ENCODE data around the gene SND1. TPM values are rescaled to one million over a fixed set of nuclear protein-coding genes. Genes with fewer than 3 reads are reported as not detected.

The SND1 gene
- total and polyA plus RNA-seq, 10 of the 15 experiments (the other 5 are each of a cell fraction or from before 2014, with no cell fraction given) = 52.4 to 270 (median 146) TPM

- no peak overlapping the region for H2AFZ ChIP-seq (ENCODE audit: control insufficient read depth, low read depth, low read length)
- TF ChIP-seq NBN (IDR thresholded peaks at IDR 0.05) = no peak
- TF ChIP-seq RBBP5 (conservative IDR thresholded peaks at IDR 0.05) = no peak
- TF ChIP-seq ATF3 (IDR thresholded peaks at IDR 0.05; ENCODE audit: borderline replicate concordance, extremely low read depth, low read depth, low read length) = no peak
- no peak for TF ChIP-seq CHD1 (IDR thresholded peaks at IDR 0.05; ENCODE audit: low read depth, low read length)
- no peak for TF ChIP-seq POLR2AphosphoS5 (IDR thresholded peaks at IDR 0.05; ENCODE audit: low read length)
- TF ChIP-seq CEBPB (IDR thresholded peaks at IDR 0.05; ENCODE audit: borderline replicate concordance in 1 of 2, low read depth in 2 of 2, low read length in 2 of 2) = no peak
- no peak for TF ChIP-seq CREB1 (IDR thresholded peaks at IDR 0.05; ENCODE audit: low read depth)
- TF ChIP-seq ZBED1 (IDR thresholded peaks at IDR 0.05; ENCODE audit: borderline replicate concordance) = no peak
- no peak for TF ChIP-seq NKRF (conservative IDR thresholded peaks at IDR 0.05)
- no peak for TF ChIP-seq PML (IDR thresholded peaks at IDR 0.05; ENCODE audit: low read length)
- TF ChIP-seq ZNF592 (IDR thresholded peaks at IDR 0.05) = no peak
- TF ChIP-seq ZBTB11 (CRISPR knock-in tag; IDR thresholded peaks at IDR 0.05) = no peak
- no peak for TF ChIP-seq HSF1 (IDR thresholded peaks at IDR 0.05; ENCODE audit: low read depth, low read length)
- TF ChIP-seq HDGF (IDR thresholded peaks at IDR 0.05) = no peak
- SMC1A ChIA-PET (ENCODE audit: uncharacterized antibody, unreplicated experiment) = interaction anchor here (1.5 kb wide), 1 partner anchor 15 kb away, joined by 3 read pairs; no protein-coding TSS in a partner anchor
- CTCF ChIA-PET = interaction anchor here (0.5 kb wide), 1 partner anchor 133 kb away, joined by 3 read pairs; no protein-coding TSS in a partner anchor
- H3K4me1 ChIP-seq (ENCODE audit: control insufficient read depth, insufficient read depth, low read length) = no peaks in the 10 kb centered on the region
- H3K79me2 ChIP-seq (ENCODE audit: control insufficient read depth, insufficient read depth, low read length) = peaks cover 2% of the 10 kb centered on the region
- H3K27me3 ChIP-seq (replicated peaks in 1 of 2; ENCODE audit: control insufficient read depth in 2 of 2, insufficient read depth in 2 of 2, low read length in 1 of 2) = no peaks in the 10 kb centered on the region
- no peak overlapping the region for H3K9ac ChIP-seq (ENCODE audit: control insufficient read depth, insufficient read depth, low read length)
- 98% methylated on average over 3 of the region's 3 CpGs for WGBS (ENCODE audit: insufficient coverage, insufficient replicate concordance, low lambda C conversion rate, missing lambda C conversion rate)
- FAIRE-seq = no peak
- H3K4me3 ChIP-seq = no peak overlapping the region
- H3K36me3 ChIP-seq (ENCODE audit: control insufficient read depth in 2 of 2, insufficient read depth in 2 of 2, low read length in 1 of 2) = peaks cover 2 to 14% of the 10 kb centered on the region in 2 experiments; a peak in 2 of 4 replicates
- no peaks in the 10 kb centered on the region for H4K20me1 ChIP-seq (ENCODE audit: control insufficient read depth, insufficient read depth)
- no peak for DNase-seq (ENCODE audit: low read depth, low spot score)
- POLR2A ChIA-PET = no interaction called here
- H3K27ac ChIP-seq (ENCODE audit: control insufficient read depth, insufficient read depth) = no peak overlapping the region
- no TSS peak for BruUV-seq (replicated peaks)
- in situ Hi-C loops (cut with MboI) (no loop called here), intact Hi-C loops (cut with micrococcal nuclease; ENCODE audit: unreplicated experiment) (no loop called here)
- H3K9me3 ChIP-seq (replicated peaks; ENCODE audit: control insufficient read depth, insufficient read depth, low read length) = no peaks in the 10 kb centered on the region
- RAD21 ChIA-PET (ENCODE audit: unreplicated experiment) = no interaction called here
- H3K4me2 ChIP-seq (ENCODE audit: control insufficient read depth, insufficient read depth) = no peak overlapping the region
- no peak for ATAC-seq
Measured at GRCh38 chr7:127884066-127884559, 232.1 kb downstream of the SND1 start.

All from GM12878 (cell line).